B cell (primary cell): ENCODE data around the gene MTUS2. TPM values are rescaled to one million over a fixed set of nuclear protein-coding genes. Genes with fewer than 3 reads are reported as not detected.

Experiments
- ATAC-seq: fragments of 200-7000 bp; cut with Tn5 transposase; one replicate; pipeline ENCODE4 v1.10.0; 2021; ENCODE audit warnings: low read depth, mild to moderate bottlenecking, moderate number of reproducible peaks, moderate library complexity
- CTCF ChIA-PET: fragments of 350-600 bp; sonication (Branson Sonifier 250); formaldehyde crosslinking; loops from one replicate; lab custom pipeline; 2021; ENCODE audit warnings: antibody characterized with exemption, inconsistent platforms; lab: Charles Lee
- POLR2A ChIA-PET: fragments of 350-600 bp; sonication (Branson Sonifier 250); formaldehyde crosslinking; loops from one replicate; lab custom pipeline; 2021; ENCODE audit warnings: antibody characterized with exemption; lab: Charles Lee
- DNase-seq: peaks from one replicate; pipeline ENCODE4 v3.0.0; 2013
- H2AFZ ChIP-seq: 2 replicates; pipeline ENCODE4 v1.6.1; 2012; ENCODE audit warnings: mild to moderate bottlenecking, low read depth, low read length; ENCODE audit not compliant: insufficient read depth, poor library complexity, severe bottlenecking
- H3K27ac ChIP-seq, 2 donors: 1 replicate in 1 of 2; 2 replicates in 1 of 2; pipeline ENCODE4 v1.5.1; 2012 to 2013; ENCODE audit warnings: low read length in 2 of 2, mild to moderate bottlenecking in 2 of 2, moderate library complexity in 1 of 2
- H3K27me3 ChIP-seq, 4 experiments: fragments of 200-600 bp in 1 of 4; sonication (generic) in 1 of 4; replicated peaks in 1 of 4; 1 replicate in 2 of 4; 2 replicates in 2 of 4; pipeline versions ENCODE4 v1.6.1 to v1.7.0; 2013 to 2016; ENCODE audit warnings: low read length in 3 of 4, mild to moderate bottlenecking in 2 of 4, mixed read lengths in 1 of 4, moderate library complexity in 1 of 4; ENCODE audit not compliant: insufficient read depth in 4 of 4, control insufficient read depth in 3 of 4; ENCODE audit errors: control extremely low read depth in 1 of 4
- H3K36me3 ChIP-seq, 2 experiments: replicated peaks in 1 of 2; 1 replicate in 1 of 2; 2 replicates in 1 of 2; pipeline versions ENCODE4 v1.6.1 to v1.7.1; 2013; ENCODE audit warnings: low read length in 1 of 2; ENCODE audit not compliant: insufficient read depth in 2 of 2, control insufficient read depth in 1 of 2; ENCODE audit errors: control extremely low read depth in 1 of 2, extremely low read depth in 1 of 2
- H3K4me1 ChIP-seq, 2 donors: fragments of 200-600 bp in 1 of 2; sonication (generic) in 1 of 2; 1 replicate in 1 of 2; 2 replicates in 1 of 2; pipeline versions ENCODE4 v1.5.1 to v1.6.1; 2013 to 2017; ENCODE audit warnings: low read length in 2 of 2; ENCODE audit not compliant: control insufficient read depth in 2 of 2, insufficient read depth in 2 of 2
- H3K4me2 ChIP-seq: replicated peaks from 2 replicates; pipeline ENCODE3; 2012; ENCODE audit warnings: mild to moderate bottlenecking, low read depth, low read length; ENCODE audit not compliant: poor library complexity, severe bottlenecking
- H3K4me3 ChIP-seq, 5 experiments: fragments of 200-600 bp in 1 of 5; sonication (generic) in 1 of 5; 1 replicate in 3 of 5; 2 replicates in 2 of 5; pipeline versions ENCODE4 v1.5.1 to v1.7.0; 2011 to 2016; ENCODE audit warnings: low read length in 4 of 5, mild to moderate bottlenecking in 4 of 5, low read depth in 2 of 5, control low read depth in 1 of 5, moderate library complexity in 1 of 5; ENCODE audit not compliant: insufficient read depth in 1 of 5; ENCODE audit errors: control extremely low read depth in 1 of 5, extremely low read depth in 1 of 5
- H3K79me2 ChIP-seq: fragments of 200-600 bp; sonication (generic); one replicate; pipeline ENCODE4 v1.6.0; 2016; ENCODE audit warnings: low read length; ENCODE audit not compliant: control insufficient read depth, insufficient read depth
- H3K9ac ChIP-seq: fragments of 200-600 bp; sonication (generic); 2 replicates; pipeline ENCODE4 v1.6.1; 2017; ENCODE audit warnings: mild to moderate bottlenecking, low read length, moderate library complexity
- H3K9me3 ChIP-seq, 3 donors: one replicate each; pipeline versions ENCODE4 v1.6.1 to v1.7.1; 2013; ENCODE audit warnings: low read length in 2 of 3; ENCODE audit not compliant: control insufficient read depth in 2 of 3, insufficient read depth in 1 of 3; ENCODE audit errors: control extremely low read depth in 1 of 3
- H4K20me1 ChIP-seq: 2 replicates; pipeline ENCODE4 v1.6.0; 2012; ENCODE audit warnings: mild to moderate bottlenecking, low read length; ENCODE audit not compliant: insufficient read depth, control insufficient read depth, poor library complexity, severe bottlenecking
- H3K27ac Mint-ChIP-seq: one replicate; pipeline ENCODE4 v1.8.0; 2021; ENCODE audit warnings: mixed read lengths
- H3K27me3 Mint-ChIP-seq: one replicate; pipeline ENCODE4 v1.8.0; 2021; ENCODE audit warnings: mixed read lengths
- H3K4me1 Mint-ChIP-seq: one replicate; pipeline ENCODE4 v1.8.0; 2021; ENCODE audit warnings: mixed read lengths
- H3K4me3 Mint-ChIP-seq: one replicate; pipeline ENCODE4 v1.8.0; 2021; ENCODE audit warnings: mixed read lengths
- H3K9me3 Mint-ChIP-seq: one replicate; pipeline ENCODE4 v1.8.0; 2022; ENCODE audit warnings: mixed read lengths; ENCODE audit not compliant: insufficient read depth
- CTCF ChIP-seq: fragments of 200-600 bp; IDR thresholded peaks from one replicate; pipeline ENCODE4 v1.8.0; 2022; ENCODE audit warnings: antibody characterized with exemption, mild to moderate bottlenecking
- EZH2 ChIP-seq: IDR thresholded peaks from 2 replicates; pipeline ENCODE4 v1.6.1; 2012; ENCODE audit warnings: borderline replicate concordance, low read depth, mild to moderate bottlenecking, moderate library complexity, low read length; ENCODE audit not compliant: insufficient read depth, poor library complexity, severe bottlenecking
- WGBS: methylation state at CpG from one replicate; pipeline ENCODE4 v1.1.5; 2013; ENCODE audit warnings: missing lambda C conversion rate; ENCODE audit not compliant: insufficient coverage; 5-methylcytosine and 5-hydroxymethylcytosine counted together
- intact Hi-C: fragments of 100-400 bp; cut with micrococcal nuclease; formaldehyde crosslinking; loops from one replicate; pipeline ENCODE4 v1.10.0; 2022
- polyA plus RNA-seq: library from polyadenylated mRNA; depleted of rRNA; stranded (reverse); fragments of >200 nt; gene quantifications from 2 replicates; pipeline ENCODE4 v1.2.3, GENCODE V29; 2012
- total RNA-seq, 2 donors: library from RNA; stranded (reverse); fragments of 120-200 nt in 1 of 2; gene quantifications; 1 replicate in 1 of 2; 2 replicates in 1 of 2; pipeline versions ENCODE4 v1.2.3 to v1.2.4, GENCODE V29; 2013 to 2022

Gene MTUS2
- total and polyA plus RNA-seq, 2 donors (not counting 1 experiment from before 2014, with no cell fraction given) = 0.12 TPM; not detected in 1

DNA sequence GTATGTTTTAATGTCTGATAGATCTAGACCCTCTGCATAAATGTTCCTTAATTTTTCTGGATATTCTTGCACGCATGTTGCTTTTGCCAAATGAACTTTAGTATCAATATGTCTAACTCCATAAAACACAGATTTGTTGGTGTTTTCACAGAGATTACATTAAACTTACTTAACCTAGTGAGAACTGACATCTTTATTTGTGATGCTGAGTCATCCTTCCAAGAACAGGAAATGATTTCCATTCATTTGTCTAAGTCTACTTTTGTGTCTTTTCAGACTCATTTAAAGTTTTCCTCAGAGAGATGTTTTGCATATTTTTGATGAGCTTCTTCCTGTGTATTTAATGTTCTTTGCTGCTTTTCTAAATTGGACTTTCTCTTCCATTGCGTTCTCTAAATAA, 591.3 kb downstream of the MTUS2 start:
- no peaks in the 10 kb centered on the region for H3K27me3 ChIP-seq
- peaks cover 3 to 9% (median 4%) of the 10 kb centered on the region in 3 donors for H3K9me3 ChIP-seq
- H3K4me2 ChIP-seq = no peak overlapping the region
- H3K27ac Mint-ChIP-seq = no peak overlapping the region
- POLR2A ChIA-PET = no interaction called here
- peaks cover 10% of the 10 kb centered on the region for H3K27me3 Mint-ChIP-seq
- H3K4me1 Mint-ChIP-seq = no peaks in the 10 kb centered on the region
- no peak for TF ChIP-seq CTCF
- no peak for TF ChIP-seq EZH2
- H3K27ac ChIP-seq = no peak overlapping the region
- H3K4me3 ChIP-seq = no peak overlapping the region
- ATAC-seq (no peak), DNase-seq (no peak)
- H3K9ac ChIP-seq = no peak overlapping the region
- no peaks in the 10 kb centered on the region for H3K36me3 ChIP-seq
- peaks cover 5% of the 10 kb centered on the region for H3K9me3 Mint-ChIP-seq
- WGBS = no CpG with 5 or more reads among the region's 2 CpGs
- H3K4me1 ChIP-seq = no peaks in the 10 kb centered on the region
- no peaks in the 10 kb centered on the region for H3K79me2 ChIP-seq
- intact Hi-C loops = no loop called here
- CTCF ChIA-PET = no interaction called here
- H3K4me3 Mint-ChIP-seq = no peak overlapping the region
- H4K20me1 ChIP-seq = no peaks in the 10 kb centered on the region
- no peak overlapping the region for H2AFZ ChIP-seq

DNA sequence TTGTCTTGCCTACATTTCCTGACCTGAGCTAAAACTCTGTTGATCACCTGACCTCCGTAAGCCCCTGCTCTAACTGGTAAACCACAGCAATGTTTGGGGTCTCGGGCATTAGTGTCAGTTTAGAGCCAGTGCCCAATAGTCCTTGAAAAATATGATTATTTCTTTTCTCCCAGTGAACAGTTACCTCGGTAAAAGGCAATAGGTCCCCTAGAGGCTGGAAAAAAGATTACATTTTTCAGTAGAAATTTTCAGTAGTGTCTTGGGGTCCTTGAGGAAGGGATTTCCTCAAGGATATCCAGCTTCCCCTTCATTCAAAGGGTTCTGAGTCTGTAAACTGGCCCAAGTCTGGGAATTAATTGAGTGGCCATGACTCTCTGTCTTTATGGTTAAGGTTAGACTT, 597.9 kb downstream of the MTUS2 start:
- no peak overlapping the region for H3K4me2 ChIP-seq
- ATAC-seq (no peak), DNase-seq (no peak)
- peaks cover 29% of the 10 kb centered on the region for H3K27me3 Mint-ChIP-seq
- no peaks in the 10 kb centered on the region for H3K4me1 Mint-ChIP-seq
- no peaks in the 10 kb centered on the region for H4K20me1 ChIP-seq
- no peaks in the 10 kb centered on the region for H3K79me2 ChIP-seq
- peaks cover 0 to under 1% (median 0%) of the 10 kb centered on the region in 3 donors for H3K9me3 ChIP-seq
- H3K4me1 ChIP-seq = no peaks in the 10 kb centered on the region
- CTCF ChIA-PET = no interaction called here
- no peak overlapping the region for H3K9ac ChIP-seq
- no peak overlapping the region for H3K4me3 Mint-ChIP-seq
- intact Hi-C loops = no loop called here
- no peaks in the 10 kb centered on the region for H3K9me3 Mint-ChIP-seq
- H2AFZ ChIP-seq = no peak overlapping the region
- TF ChIP-seq CTCF (no peak), EZH2 (no peak)
- no peak overlapping the region for H3K27ac ChIP-seq
- no peaks in the 10 kb centered on the region for H3K27me3 ChIP-seq
- no peaks in the 10 kb centered on the region for H3K36me3 ChIP-seq
- WGBS = 100% methylated on average over 2 of the region's 3 CpGs
- no peak overlapping the region for H3K4me3 ChIP-seq
- POLR2A ChIA-PET = no interaction called here
- H3K27ac Mint-ChIP-seq = no peak overlapping the region
